Measurements from ENCODE around the gene PPP2R2C. TPM values are rescaled to one million over a fixed set of nuclear protein-coding genes. Genes with fewer than 3 reads are reported as not detected.

The PPP2R2C gene
- total and polyA plus RNA-seq, 2 donors (not counting 1 experiment from before 2014, with no cell fraction given), result 0.10 to 0.17 TPM

DNA sequence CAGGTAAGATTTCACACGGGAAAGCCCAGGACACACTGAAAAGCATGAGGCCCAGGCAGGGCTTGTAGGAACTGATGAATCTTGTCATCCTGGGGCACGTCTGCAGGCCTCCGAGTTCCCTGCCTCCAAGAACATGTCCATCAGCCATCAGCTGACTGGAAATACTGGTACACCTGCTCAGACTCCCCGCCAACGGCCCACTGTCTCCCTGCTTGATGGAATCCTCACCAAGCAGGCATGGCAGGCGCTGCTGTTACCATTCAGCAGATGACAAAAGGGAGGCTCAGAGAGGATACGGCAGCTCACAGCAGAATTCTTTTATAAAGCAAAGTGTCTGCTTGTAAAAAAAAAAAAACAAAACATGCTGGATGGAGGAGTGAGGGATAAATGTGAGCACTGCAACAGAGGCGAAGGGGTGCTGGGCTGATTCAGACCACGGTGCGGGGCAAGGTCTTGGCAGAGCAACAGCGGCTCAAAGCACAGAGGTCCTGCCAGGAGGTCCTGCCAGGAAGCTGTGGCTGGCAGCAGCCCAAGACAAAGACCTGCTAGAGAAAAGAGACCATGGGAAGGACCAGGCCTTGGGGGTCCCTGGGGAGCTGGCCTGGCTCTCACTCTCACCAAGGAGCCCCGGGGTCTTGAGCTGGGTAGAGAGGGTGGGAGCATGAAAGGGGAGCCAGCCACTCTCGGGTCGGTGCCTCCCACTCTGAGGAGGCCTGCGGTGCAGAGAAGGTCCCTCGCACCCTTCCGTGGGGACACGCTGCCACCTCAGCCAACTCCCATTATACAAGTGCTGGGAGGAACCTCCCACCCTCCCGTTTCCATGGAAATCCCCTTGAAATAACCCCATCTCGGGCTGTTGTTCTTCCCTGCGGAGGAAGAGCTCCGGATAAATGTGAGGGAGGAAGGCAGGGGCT is 25.6 kb downstream of the PPP2R2C start:
- H4K20me1 ChIP-seq (ENCODE audit: control insufficient read depth, extremely low read depth, insufficient read depth, low read length), result no peaks in the 10 kb centered on the region
- no peaks in the 10 kb centered on the region for H3K79me2 ChIP-seq (ENCODE audit: control insufficient read depth, insufficient read depth, low read length)
- H3K4me2 ChIP-seq (ENCODE audit: extremely low read depth, insufficient read depth, low read length), result no peak overlapping the region

DNA sequence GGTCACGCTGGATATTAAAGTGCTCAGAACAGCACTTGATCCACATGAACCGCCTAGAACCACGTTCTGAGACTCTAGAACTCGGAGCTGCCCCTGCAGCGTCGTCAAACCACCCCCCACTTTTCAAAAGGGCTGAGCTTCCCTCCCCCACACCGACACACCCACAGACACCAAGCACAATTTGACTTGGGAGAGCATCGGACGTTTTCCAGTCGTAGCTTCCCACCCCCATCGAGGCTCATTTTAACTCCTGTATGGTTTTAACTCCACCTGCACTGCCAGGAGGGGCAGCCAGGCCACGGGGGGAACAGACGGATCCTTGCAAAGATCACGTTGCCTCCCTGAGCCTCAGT is 26.3 kb downstream of the PPP2R2C start:
- H3K4me3 ChIP-seq (replicated peaks in 1 of 4; ENCODE audit: control extremely low read depth in 1 of 4, insufficient read depth in 1 of 4, low read depth in 3 of 4, low read length in 4 of 4), result no peak overlapping the region
- DNase-seq (ENCODE audit: low read depth in 2 of 2), result no peak
- no peak for TF ChIP-seq EZH2 (IDR thresholded peaks at IDR 0.05; ENCODE audit: low read length, missing control alignments)
- TF ChIP-seq, protein P1, sequence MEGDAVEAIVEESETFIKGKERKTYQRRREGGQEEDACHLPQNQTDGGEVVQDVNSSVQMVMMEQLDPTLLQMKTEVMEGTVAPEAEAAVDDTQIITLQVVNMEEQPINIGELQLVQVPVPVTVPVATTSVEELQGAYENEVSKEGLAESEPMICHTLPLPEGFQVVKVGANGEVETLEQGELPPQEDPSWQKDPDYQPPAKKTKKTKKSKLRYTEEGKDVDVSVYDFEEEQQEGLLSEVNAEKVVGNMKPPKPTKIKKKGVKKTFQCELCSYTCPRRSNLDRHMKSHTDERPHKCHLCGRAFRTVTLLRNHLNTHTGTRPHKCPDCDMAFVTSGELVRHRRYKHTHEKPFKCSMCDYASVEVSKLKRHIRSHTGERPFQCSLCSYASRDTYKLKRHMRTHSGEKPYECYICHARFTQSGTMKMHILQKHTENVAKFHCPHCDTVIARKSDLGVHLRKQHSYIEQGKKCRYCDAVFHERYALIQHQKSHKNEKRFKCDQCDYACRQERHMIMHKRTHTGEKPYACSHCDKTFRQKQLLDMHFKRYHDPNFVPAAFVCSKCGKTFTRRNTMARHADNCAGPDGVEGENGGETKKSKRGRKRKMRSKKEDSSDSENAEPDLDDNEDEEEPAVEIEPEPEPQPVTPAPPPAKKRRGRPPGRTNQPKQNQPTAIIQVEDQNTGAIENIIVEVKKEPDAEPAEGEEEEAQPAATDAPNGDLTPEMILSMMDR (conservative IDR thresholded peaks at IDR 0.05 in 1 of 2, IDR thresholded peaks at IDR 0.05 in 1 of 2; ENCODE audit: low read depth in 1 of 2, low read length in 2 of 2), result no peak
- no peaks in the 10 kb centered on the region for H4K20me1 ChIP-seq (ENCODE audit: control insufficient read depth, extremely low read depth, insufficient read depth, low read length)
- no peak overlapping the region for H3K4me2 ChIP-seq (ENCODE audit: extremely low read depth, insufficient read depth, low read length)
- H2AFZ ChIP-seq (ENCODE audit: low read length), result no peak overlapping the region
- H3K36me3 ChIP-seq (ENCODE audit: control insufficient read depth, insufficient read depth, low read length), result no peaks in the 10 kb centered on the region
- no peaks in the 10 kb centered on the region for H3K79me2 ChIP-seq (ENCODE audit: control insufficient read depth, insufficient read depth, low read length)
- H3K9ac ChIP-seq (ENCODE audit: insufficient read depth, low read length), result no peak overlapping the region
- H3K9me3 ChIP-seq (ENCODE audit: control insufficient read depth, insufficient read depth, low read depth, low read length), result no peaks in the 10 kb centered on the region
- no peaks in the 10 kb centered on the region for H3K4me1 ChIP-seq (ENCODE audit: control insufficient read depth, extremely low read depth, insufficient read depth, low read length)
- no peaks in the 10 kb centered on the region for H3K27me3 ChIP-seq (ENCODE audit: control insufficient read depth, insufficient read depth, low read length)
- H3K27ac ChIP-seq (ENCODE audit: insufficient read depth, low read length), result no peak overlapping the region

More for the DNA sequence above, 25.6 kb downstream of the PPP2R2C start:
- DNase-seq (ENCODE audit: low read depth in 2 of 2), result no peak
- Histone ChIP-seq H3K27ac (ENCODE audit: insufficient read depth, low read length) (no peak overlapping the region), H3K27me3 (ENCODE audit: control insufficient read depth, insufficient read depth, low read length) (no peaks in the 10 kb centered on the region), H3K4me1 (ENCODE audit: control insufficient read depth, extremely low read depth, insufficient read depth, low read length) (no peaks in the 10 kb centered on the region), H3K36me3 (ENCODE audit: control insufficient read depth, insufficient read depth, low read length) (no peaks in the 10 kb centered on the region), H3K9me3 (ENCODE audit: control insufficient read depth, insufficient read depth, low read depth, low read length) (no peaks in the 10 kb centered on the region), H2AFZ (ENCODE audit: low read length) (no peak overlapping the region), H3K9ac (ENCODE audit: insufficient read depth, low read length) (no peak overlapping the region), H3K4me3 (replicated peaks in 1 of 4; ENCODE audit: control extremely low read depth in 1 of 4, insufficient read depth in 1 of 4, low read depth in 3 of 4, low read length in 4 of 4) (no peak overlapping the region)
- TF ChIP-seq, protein P1 (conservative IDR thresholded peaks at IDR 0.05 in 1 of 2, IDR thresholded peaks at IDR 0.05 in 1 of 2; ENCODE audit: low read depth in 1 of 2, low read length in 2 of 2), result no peak
- TF ChIP-seq EZH2 (IDR thresholded peaks at IDR 0.05; ENCODE audit: low read length, missing control alignments), result no peak

DNA sequence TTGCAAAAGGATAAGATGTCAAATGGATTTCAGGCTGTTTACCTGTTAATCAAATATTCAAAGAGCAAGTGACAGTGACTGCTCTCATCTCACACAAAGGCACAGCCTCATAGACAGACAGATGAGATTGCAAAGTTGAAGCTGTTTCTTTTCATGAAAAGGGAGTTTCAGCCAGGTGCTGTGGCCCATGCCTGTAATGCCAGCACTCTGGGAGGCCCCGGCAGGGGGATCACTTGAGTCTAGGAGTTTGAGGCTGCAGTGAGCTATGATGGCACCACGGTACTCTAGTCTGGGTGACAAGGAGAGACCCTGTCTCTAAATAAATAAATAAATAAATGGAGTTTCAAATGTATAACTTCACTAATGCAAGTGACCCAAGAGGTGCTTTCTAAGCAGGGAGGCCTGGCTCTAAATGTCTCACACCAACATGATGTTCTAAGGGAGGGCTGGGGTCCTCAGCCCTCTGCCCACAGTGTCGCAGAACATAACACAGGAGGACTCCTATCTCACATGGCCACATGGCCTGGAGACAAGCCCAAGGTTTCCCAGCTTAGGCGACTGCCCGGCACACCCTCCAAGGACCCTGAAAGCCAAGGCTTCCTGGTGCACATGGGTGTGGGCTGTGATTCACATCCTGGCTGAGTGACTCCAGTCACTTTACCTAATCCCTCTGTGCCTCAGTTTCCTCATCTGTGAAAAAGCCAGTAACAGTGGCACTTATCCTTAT is 26.8 kb downstream of the PPP2R2C start:
- Histone ChIP-seq H3K4me2 (ENCODE audit: extremely low read depth, insufficient read depth, low read length) (no peak overlapping the region), H3K4me3 (replicated peaks in 1 of 4; ENCODE audit: control extremely low read depth in 1 of 4, insufficient read depth in 1 of 4, low read depth in 3 of 4, low read length in 4 of 4) (no peak overlapping the region), H3K9me3 (ENCODE audit: control insufficient read depth, insufficient read depth, low read depth, low read length) (no peaks in the 10 kb centered on the region), H3K36me3 (ENCODE audit: control insufficient read depth, insufficient read depth, low read length) (no peaks in the 10 kb centered on the region), H3K27ac (ENCODE audit: insufficient read depth, low read length) (no peak overlapping the region), H2AFZ (ENCODE audit: low read length) (no peak overlapping the region), H3K4me1 (ENCODE audit: control insufficient read depth, extremely low read depth, insufficient read depth, low read length) (no peaks in the 10 kb centered on the region), H3K79me2 (ENCODE audit: control insufficient read depth, insufficient read depth, low read length) (no peaks in the 10 kb centered on the region), H3K9ac (ENCODE audit: insufficient read depth, low read length) (no peak overlapping the region), H4K20me1 (ENCODE audit: control insufficient read depth, extremely low read depth, insufficient read depth, low read length) (no peaks in the 10 kb centered on the region), H3K27me3 (ENCODE audit: control insufficient read depth, insufficient read depth, low read length) (no peaks in the 10 kb centered on the region)
- no peak for DNase-seq (ENCODE audit: low read depth in 2 of 2)
- TF ChIP-seq EZH2 (IDR thresholded peaks at IDR 0.05; ENCODE audit: low read length, missing control alignments), result no peak
- TF ChIP-seq, protein P1 (conservative IDR thresholded peaks at IDR 0.05 in 1 of 2, IDR thresholded peaks at IDR 0.05 in 1 of 2; ENCODE audit: low read depth in 1 of 2, low read length in 2 of 2), result no peak
